GOT3 (cell line): Measurements from ENCODE around the gene S100Z.
"Not testable (repeated sequence)": the region's sequence is repeated elsewhere in the genome, so short reads cannot be mapped to it uniquely, and the experiment has no call there.

Experiments
- DNase-seq: peaks from one replicate; lab custom pipeline; 2025; ENCODE audit warnings: mixed read lengths; lab: John Stamatoyannopoulos, UW

The S100Z gene

GRCh38 chr5:76874088-76874581, 24.3 kb downstream of the S100Z start:
- DNase-seq, result no peak

DNA sequence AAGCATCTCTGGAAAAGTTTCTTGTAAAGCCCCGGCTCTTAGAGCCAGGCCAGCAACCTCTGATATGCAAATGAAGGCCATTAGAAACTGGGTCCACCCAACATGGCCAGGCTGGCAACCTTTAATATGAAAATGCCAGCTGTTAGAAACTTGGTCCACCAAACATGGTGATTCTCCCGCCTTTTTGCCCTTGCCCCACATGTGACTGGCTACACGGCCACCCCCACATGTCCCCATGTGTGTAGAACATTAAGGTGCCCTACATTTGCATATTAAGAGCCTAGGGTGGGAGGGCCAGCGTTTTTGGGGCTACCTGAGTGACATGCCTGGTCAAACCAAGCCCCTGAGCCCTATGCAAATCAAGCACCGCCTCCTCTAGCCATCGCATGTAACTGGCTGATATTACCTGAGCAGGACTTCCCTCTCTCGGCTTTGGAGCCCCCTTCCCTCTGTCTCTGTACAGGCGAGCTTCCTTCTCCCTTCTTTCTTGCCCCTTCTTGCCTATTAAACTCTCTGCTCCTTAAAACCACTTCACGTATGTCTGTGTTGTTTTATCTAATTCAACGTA, 39.0 kb downstream of the S100Z start:
- DNase-seq, result no peak

GRCh38 chr5:76893294-76893693, 43.5 kb downstream of the S100Z start:
- no peak for DNase-seq

- DNase-seq, result no peak
Observed at GRCh38 chr5:76896196-76896595, 46.4 kb downstream of the S100Z start.

- DNase-seq, result no peak
Observed at GRCh38 chr5:76901522-76901921, 51.7 kb downstream of the S100Z start.

GRCh38 chr5:76908166-76908565, 58.4 kb downstream of the S100Z start:
- DNase-seq, result no peak

- not testable (repeated sequence) for DNase-seq
Observed at GRCh38 chr5:76910344-76910933, 60.6 kb downstream of the S100Z start.

- DNase-seq, result not testable (repeated sequence)
Observed at GRCh38 chr5:76914671-76915070, 64.9 kb downstream of the S100Z start.

DNA sequence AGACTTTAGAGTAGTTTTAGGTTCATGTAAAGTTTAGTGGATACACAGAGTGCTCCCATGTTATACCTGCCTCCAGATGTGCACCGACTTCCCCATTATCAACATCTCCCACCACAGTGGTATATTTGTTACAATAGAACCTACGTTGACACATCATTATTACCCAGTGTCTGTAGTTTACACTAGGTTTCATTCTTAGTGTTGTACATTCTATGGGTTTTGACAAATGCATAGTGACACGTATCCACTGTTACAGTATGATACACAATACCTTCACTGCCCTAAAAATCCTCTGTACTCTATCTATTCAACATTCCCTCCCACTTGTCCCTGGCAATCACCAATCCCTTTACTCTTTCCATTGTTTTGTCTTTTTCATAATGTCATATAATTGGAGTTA, 68.7 kb downstream of the S100Z start:
- no peak for DNase-seq

DNA sequence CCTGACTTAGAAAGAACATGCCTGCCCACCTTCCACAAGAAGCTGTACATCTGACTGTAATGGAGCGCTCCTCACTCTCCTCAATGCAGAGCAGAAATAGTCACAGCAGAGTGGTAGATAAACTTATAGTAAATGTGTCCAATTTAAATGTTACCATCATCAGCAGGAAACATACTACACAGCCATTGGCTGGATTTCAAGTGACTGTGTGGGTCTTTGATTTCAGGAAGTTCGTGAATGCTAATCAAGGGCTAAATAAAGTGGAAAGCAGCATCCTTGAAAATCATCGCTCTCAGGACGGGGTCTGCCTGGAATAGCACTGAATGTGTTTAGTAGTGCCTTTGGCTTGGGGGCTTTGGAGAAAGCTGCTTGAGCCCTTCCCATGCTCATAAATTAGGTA, 70.7 kb downstream of the S100Z start:
- DNase-seq, result no peak

DNA sequence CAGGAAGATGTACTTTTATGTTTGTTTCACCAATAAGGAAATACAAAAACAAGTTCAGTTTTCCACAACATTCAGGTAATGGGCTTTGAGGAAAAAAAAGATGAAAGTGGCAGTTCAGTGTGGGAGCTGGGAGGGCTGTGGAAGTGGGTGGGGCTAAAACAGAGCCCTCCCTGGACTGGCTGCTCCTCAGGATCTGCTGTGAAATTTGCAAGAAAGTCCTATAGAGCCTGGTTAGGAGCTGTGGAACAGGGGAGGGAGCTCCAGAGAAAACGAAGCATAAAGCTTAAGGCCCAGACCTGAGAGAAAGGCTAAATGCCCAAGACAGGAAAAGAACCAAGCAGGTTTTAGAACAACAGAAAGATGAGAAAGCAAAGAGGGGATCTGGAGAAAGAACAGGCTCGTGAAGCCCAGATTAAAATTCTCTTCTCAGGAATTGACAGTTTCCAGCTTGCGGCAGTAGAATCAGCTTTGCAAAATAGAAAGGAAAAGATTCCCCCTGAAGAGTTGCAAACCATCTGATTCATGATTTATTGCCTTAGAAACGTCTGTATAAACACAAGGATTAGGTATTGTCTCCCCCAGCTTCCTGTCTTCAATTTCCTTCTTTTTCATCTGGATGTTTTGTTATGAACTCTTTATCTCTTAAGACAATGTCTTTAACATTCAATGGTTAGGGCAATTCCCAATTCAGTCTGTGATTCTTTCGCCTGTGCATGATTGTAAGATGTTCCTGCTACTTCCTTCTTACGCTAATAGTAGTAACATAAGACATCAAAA, 76.7 kb downstream of the S100Z start:
- DNase-seq, result no peak

DNA sequence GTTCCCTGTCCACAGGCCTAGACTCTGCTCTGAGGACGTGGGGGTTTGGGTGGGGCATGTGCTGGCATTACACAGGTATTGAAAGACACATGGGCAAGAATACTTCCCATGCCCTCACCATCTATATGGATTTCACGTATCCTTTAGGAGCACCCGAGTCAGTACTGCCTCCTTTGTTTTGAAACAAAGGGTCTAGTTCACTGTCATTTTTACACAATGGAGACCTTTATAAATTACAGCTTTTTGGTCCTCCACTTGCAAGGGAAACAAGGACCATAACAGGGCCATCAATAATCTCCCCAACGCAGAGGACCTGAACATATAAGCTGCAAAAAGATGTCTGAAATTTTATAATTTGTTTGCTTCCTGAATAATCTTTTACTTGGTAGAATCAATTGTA, 78.1 kb downstream of the S100Z start:
- DNase-seq, result no peak

- DNase-seq, result no peak
Observed at GRCh38 chr5:76930083-76930482, 80.3 kb downstream of the S100Z start.

- DNase-seq, result no peak
Observed at GRCh38 chr5:76938177-76938576, 88.4 kb downstream of the S100Z start.

DNA sequence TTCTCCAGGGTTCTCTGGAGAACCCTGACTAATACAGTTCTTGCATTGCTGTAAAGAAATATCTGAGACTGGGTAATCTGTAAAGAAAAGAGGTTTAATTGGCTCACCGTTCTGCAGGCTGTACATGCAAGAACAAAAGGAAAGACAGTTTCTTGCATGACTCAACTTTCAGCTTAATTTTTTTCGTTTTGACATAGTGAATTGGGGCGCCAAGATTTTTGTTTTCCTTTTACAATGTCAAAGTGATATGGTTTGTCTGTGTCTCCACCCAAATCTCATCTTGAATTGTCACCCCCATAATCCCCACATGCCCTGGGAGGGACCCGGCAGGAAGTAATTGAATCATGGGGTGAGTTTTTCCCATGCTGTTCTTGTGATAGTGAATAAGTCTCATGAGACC, 91.2 kb downstream of the S100Z start:
- no peak for DNase-seq

DNA sequence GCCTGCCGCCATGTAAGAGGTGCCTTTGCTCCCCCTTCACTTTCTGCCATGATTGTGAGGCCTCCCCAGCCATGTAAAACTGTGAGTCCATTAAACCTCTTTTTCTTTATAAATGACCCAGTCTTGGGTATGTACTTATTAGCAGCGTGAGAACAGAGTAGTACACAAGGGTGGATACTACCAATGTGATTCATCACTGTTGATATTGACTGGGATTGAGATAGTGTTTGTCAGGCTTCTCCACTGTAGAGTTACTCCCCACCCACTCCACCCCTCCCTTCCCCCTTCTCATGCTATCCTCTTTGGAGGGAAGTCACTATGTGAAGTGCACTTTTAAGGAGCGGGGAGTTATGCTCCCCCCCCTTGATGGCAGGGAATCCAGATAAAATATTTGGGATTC, 91.6 kb downstream of the S100Z start:
- no peak for DNase-seq

GRCh38 chr5:76942581-76942980, 92.8 kb downstream of the S100Z start:
- no peak for DNase-seq

DNA sequence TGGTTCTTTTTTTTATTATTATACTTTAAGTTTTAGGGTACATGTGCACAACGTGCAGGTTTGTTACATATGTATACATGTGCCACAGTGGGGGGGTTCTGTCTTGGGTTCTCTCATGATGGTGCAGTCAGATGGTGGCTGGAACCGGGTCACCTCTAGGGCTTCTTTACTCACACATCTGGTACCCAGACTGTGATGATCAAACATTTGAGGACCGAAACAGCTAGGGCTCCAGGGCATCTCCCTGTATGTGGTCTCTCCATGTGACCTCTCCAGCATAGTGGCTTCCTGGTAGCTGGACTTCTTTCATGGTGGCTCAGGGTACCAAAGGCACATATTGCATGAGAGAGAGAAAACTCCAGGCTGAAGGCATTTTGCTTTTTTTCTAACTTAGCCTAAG, 93.2 kb downstream of the S100Z start:
- no peak for DNase-seq

GRCh38 chr5:76944638-76945037, 94.8 kb downstream of the S100Z start:
- no peak for DNase-seq

DNA sequence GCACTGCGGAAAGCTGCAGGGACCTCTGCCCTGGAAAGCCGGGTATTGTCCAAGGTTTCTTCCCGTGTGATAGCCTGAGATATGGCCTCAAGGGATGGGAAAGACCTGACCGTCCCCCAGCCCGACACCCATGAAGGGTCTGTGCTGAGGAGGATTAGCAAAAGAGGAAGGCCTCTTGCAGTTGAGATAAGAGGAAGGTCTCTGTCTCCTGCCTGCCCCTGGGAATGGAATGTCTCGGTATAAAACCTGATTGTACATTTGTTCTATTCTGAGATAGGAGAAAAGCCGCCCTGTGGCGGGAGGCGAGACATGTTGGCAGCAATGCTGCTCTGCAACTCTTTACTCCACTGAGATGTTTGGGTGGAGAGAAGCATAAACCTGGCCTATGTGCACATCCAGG, 95.4 kb downstream of the S100Z start:
- not testable (repeated sequence) for DNase-seq

DNA sequence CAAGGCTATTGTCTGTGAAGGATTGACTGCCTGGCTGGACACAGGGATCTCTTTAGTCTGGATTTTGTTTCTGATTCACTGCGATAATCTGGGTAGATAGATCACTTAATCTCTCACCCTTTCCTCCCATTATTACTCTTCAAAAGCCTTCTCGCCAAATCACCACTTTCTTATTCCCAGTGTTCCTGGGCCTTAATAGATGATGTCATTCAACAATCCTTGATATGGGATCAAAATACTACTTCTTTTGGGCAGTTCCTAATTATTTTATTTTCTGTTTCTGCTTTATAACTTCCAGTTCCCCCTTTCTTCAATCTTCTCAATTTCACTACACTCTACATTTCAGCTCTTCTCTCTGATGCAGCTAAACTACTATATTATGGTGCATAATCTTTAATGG, 96.3 kb downstream of the S100Z start:
- no peak for DNase-seq

- no peak for DNase-seq
Observed at GRCh38 chr5:76947082-76947503, 97.3 kb downstream of the S100Z start.

- DNase-seq, result no peak
Observed at GRCh38 chr5:76952795-76953536, 103.2 kb downstream of the S100Z start, which contains the start of gene CRHBP. Gene CRHBP (plus strand): TSS chr5:76953045. CDS start chr5:76953135, 90 bp downstream.
